ENCODE results near the gene CAPZA1.

The CAPZA1 gene

GRCh38 chr1:112715264-112716053 is 95.8 kb downstream of the CAPZA1 start, which contains the start of gene PPM1J:
Gene PPM1J (minus strand): TSS chr1:112715332. CDS start chr1:112715301, 31 bp downstream.
- peak; percentile 86 for DNase-seq (ENCODE audit: low read depth)

- peak; percentile 85 for DNase-seq (ENCODE audit: low read depth)
Measured at GRCh38 chr1:112716133-112716720, 96.6 kb downstream of the CAPZA1 start.

- no peak for DNase-seq (ENCODE audit: low read depth)
Measured at GRCh38 chr1:112717263-112717873, 97.7 kb downstream of the CAPZA1 start.

GRCh38 chr1:112718691-112719418 is 99.2 kb downstream of the CAPZA1 start:
- no peak for DNase-seq (ENCODE audit: low read depth)

DNA sequence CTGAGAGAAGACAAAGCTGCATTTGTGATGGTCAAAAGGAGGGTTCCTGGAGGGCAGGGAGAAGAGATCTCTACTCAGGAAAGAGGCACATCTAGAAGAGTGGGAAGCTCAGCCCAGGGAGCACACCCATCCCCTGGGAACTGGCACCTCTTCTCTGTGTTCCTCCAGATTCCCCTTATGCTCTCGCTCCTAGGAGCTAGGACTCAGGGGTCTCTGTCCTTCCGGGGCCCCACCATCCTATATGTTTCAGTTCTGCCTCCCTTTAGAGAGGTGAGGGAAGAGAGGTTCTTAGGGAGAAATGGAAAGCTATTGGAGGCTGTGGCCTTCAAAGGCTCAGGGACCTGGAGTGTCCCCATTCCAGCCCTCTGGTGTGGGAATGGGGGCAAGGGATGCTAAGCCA is 100.1 kb downstream of the CAPZA1 start:
- no peak for DNase-seq (ENCODE audit: low read depth)

DNA sequence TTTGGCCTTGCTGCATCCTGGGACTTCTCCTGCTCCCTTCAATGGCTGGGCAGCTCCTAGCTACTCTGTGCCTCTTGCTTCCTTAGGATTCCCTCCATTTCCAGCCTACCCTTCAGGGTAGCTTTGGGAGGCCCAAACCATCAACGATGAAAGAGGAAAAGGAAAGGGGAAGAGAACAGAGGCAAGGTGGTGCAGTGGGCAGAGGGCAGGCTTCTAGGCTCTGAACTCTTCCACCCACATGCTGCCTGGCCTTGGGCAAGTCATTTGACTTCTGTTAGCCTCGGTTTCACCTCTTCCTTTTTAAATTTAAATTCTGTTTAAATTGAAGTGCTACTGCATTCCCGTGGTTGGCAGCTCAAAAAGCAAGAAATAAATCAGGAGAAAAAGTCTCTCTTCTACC is 101.2 kb downstream of the CAPZA1 start:
- DNase-seq (ENCODE audit: low read depth), result no peak
